NCI-H82 treated with DMSO at 0.1 percent for 48 hours (cell line): ENCODE results near the gene SLC32A1.

ENCODE experiments used
- DNase-seq: peaks from one replicate; lab custom pipeline; 2025; ENCODE audit not compliant: unreplicated experiment; lab: John Stamatoyannopoulos, UW

SLC32A1 gene

DNA sequence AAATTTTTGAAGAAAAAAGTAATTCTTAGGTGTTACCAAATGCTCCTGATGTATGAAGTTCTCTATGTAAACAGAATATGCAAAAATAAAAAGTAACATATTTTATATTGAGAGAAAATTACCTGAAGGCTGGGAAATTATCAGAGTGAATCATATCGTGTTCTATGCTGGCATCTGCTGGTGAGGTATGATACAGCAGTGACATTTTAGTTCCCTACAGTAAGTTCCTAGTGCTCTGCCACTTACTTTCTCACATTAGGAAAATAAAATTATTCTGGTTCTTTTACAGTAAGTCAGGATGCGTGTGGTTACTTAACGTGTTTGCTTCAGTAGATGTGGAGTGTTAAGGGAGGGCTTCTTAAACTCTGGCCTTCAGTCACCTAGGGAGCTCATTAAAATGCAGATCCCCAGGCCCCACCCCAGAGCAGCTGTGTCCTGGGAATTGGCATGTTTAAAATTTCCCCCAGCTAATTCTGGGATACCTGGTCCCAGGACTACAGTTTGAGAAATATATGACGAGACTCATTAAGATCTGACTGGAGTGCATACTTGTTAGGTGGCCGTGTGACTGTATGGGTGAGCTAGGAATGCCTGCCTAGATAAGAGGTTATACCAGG is 27.2 kb downstream of the SLC32A1 start:
- no peak for DNase-seq

DNA sequence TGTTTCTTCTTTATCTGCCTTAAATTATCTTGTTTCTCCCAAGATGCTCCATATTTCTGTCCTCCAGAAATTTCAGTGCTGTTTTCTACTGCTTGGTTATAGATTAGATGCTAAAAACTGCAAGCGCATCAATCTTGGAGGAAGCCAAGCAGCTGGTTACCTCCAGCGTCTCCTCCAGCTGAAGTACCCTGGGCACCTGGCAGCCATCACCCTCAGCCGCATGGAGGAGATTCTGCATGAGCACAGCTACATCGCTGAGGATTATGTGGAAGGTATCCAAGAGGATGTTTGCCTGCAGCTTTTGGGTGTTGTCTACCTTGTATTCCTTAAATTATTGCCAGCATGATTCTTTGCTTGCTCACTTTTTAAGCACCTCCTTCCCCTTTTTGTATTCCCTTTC is 27.7 kb downstream of the SLC32A1 start:
- DNase-seq: no peak

DNA sequence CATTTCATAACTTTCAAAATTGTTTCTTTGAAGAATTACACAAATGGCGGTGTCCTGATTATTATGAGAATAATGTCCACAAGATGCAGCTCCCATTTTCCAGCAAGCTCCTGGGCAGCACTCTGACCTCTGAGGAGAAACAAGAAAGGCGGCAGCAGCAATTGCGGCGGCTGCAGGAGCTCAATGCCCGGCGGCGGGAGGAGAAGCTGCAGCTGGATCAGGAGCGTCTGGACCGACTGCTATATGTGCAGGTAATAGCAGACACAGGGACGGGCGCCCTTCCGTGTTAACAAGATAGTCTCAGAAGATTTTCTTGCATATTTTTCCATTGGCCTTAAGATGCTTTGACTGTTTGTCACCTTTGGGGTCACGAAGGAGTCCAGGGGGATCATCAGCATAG is 30.6 kb downstream of the SLC32A1 start:
- no peak for DNase-seq

DNA sequence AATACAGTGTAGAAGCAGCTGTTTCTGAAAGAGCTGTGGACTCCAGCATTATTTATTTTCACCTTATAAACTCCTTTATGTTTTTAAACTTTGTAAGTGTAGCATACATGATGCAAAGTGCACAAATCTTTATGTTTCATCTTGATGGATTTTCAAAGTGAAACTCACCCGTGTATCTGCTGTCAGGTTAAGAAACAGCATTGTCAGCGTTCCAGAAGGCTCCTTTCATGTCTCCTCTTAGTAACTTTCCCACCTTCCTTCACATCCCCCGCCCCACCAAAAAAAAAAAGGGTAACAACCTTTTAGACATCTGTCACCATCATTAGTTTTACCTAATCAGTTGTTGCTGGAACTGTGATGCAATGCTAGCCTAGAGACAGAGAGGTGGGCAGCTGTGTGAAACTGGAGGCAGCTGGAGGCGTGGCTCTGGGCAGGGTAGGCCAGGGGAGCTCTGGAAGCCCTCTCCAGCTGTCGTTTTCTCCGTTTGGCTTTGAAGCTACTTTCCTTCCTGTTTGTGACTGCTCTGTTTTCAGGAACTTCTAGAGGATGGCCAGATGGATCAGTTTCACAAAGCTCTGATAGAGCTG is 31.1 kb downstream of the SLC32A1 start:
- DNase-seq: no peak

DNA sequence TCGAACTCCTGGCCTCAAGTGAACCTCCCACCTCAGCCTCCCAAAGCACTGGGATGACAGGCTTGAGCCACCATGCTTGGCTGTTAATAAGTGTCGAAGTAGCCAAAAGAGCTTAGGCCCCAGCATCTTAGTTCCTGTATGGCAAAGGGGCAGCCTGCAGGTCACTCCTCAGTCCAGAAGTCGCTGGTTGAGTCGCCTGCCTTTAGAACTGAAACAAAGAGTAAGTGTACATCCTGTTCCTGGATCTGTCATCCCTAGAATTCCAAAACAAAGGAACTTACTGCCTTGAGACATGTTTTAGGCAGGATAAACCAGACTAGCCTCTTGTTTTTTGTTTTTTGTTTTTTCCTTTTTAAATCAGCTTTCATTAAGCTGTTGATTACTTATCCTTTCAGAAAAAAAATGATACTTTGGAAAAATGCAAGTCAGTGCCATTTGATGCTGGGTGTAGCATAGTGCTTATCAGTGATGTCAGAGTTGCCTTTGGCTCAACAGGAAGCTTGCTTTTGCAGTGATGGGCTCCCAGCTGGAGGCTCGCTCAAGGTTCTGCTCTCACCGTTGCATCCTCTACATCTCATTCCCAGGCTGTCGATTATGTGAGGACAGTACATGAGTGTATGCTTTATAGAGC is 33.0 kb downstream of the SLC32A1 start:
- DNase-seq: no peak

DNA sequence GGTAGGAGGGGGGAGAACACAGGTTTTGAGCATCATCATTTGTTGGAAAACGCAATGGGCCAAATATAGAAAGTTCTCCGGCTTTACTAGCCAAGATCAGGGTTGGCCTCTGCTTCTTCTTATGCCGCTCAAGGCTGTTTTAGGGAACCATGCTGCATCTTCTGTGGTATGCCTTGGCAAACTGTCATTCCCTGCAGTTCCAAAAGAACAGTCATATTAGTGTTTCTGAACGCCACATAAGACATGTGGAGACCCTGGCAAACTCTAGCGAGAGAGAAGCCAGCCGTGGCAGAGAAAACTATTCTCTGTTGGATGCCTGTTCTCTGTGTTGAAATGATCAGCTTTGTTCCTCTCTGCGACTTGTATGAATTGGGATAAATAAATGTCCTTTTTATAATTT is 34.8 kb downstream of the SLC32A1 start:
- DNase-seq: no peak

GRCh38 chr20:38760978-38761377 is 36.7 kb downstream of the SLC32A1 start:
- DNase-seq: no peak

DNA sequence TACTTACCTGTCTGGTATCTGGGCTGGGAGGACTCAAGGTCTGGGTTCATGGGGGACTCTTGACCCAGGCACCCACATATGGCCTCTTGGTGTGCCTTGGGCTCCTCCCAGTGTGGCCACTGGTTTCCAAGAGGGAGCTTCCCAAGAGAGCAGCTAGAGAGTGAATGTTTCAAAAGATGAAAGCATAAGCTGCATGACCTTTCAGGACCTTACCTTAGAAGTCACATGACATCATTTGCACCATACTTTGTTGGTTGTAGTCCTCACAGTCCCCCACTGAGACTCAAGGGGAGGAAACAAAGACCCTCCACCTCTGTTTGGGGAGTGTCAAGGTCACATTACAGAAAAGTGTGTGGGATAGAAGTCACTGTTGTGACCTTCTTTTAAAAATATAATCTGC is 37.9 kb downstream of the SLC32A1 start:
- DNase-seq: no peak

- no peak for DNase-seq
These were observed 39.3 kb downstream of the SLC32A1 start for GRCh38 chr20:38763616-38764015.

DNA sequence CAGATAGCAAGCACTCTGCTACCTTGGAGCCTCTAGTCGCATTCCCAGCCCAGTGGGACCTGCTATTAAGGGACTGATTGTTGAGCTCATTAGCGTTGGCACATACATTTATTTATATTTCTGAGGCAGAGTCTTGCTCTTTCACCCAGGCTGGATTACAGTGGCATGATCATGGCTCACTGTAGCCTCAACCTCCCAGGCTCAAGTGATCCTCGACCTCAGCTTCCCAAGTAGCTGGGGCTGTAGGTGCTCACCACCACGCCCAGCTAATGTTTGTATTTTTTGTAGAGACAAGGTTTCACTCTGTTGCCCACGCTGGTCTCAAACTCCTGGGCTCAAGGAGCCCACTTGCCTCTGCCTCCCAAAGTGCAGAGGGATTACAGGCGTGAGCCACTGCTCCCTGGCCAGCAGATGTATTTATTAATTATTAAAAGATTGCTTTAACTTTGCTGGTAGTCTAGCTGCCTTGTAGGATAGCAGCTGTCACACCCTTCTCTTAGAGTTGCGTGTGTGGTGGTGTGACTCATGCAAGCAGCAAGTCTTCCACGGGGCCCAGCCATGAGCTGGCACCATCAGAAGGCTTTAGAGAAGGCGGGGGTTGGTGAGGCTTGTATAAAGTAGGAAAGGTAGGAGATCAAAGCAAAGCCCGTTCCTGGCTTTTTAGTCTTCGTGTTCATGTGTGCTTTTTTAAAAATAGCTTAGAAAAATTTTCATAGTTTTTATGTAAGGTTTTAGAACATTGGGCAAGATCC is 40.5 kb downstream of the SLC32A1 start:
- DNase-seq: no peak

- DNase-seq: no peak
These were observed 41.8 kb downstream of the SLC32A1 start for GRCh38 chr20:38766071-38766470.

DNA sequence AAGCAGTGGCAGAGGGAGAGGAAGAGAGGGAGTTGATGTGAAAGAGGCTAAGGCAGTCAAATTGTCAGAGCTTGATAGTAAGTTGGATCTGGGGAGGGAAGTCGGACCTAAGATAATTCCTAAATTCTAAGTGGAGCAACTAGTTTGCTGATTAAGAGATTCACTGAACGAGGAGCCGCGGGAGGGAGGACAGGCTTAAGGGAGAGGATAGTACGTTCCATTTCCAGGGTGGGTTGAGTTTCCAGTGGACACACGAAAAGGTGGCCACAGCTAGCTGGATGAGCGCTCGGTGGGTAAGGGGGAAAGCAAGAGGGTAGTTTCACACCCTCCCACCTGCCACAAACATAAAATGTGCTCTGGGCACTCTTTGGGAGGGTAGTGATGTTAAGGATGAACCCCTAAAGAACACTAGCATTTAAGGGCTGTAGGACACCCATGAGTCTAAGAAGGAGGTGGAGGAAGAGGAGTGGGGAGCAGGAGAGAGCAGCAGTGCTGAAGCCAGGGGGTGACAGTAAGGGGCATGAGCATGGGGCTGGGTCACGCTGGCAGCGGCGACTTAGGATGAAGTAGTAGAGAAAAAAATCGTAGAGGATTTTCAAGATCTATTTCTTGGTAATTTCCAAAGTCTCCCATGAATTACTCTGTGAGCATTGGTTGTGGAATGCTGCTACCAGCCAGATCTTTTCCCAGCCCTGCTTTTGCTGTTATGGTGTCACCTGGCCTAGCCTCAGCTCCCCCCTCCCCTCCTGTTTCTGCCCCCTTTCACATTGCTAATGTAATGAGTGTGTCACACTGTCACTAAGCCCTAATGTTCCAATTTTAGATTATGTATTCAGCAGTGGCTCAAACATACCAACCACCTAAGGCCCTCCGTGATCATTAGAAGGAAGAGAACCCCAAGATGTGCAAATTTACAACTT is 45.4 kb downstream of the SLC32A1 start:
- no peak for DNase-seq

DNA sequence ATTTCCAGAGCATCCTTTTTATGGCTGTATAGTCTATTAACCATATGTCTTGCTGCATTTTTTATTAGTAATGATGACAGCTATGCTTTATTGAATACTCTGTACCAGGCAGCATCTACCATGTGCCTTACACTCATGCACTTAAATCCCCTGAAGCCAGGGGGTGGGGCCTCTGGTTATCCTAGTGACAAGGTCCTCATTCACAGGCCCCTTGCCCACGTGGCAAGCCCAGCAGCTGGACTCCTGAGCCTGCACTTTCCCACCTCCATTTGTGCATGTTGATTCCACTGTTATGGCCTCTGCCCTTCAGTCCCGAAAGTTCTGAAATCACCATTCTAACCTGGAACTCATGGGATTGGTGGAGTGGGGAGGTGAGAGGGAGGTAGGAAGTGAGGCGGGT is 46.3 kb downstream of the SLC32A1 start:
- no peak for DNase-seq

DNA sequence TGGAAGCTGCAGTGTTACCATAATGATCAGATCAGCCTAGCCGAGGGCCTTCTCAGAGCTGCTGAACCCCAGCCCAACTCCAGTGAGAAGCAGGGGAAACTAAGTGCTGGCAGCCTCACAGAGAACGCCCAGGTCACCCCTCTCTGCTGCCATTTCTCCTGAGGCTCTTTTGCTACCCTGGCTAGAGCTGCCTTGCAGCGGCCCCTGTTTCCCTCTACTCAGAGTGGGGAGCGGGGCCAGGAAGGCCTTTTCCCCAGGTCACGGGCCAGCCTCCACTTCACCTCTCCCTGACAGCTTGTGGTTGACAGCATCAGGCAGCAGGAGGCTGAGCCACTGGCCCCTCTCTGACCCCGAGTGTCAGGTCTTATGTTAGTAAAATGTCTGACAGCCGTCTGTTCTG is 46.7 kb downstream of the SLC32A1 start:
- DNase-seq: no peak

GRCh38 chr20:38771621-38772020 is 47.3 kb downstream of the SLC32A1 start:
- no peak for DNase-seq

DNA sequence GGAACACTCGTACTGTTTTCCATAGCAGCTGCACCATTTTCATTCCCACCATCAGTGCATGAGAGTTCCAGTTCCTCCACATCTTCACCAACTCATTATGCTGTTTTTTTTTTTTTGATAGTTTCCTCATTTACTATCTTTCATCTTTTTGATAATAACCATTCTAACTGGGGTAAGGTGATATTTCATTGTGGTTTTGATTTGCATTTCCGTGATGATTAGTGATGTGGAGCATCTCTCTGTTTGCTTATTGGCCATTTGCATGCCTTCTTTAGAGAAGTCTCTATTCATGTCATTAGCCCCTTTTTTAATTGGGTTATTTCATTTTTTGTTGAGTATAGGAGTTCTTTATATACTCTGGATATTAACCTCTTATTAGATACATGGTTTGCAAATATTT is 49.9 kb downstream of the SLC32A1 start:
- no peak for DNase-seq

- no peak for DNase-seq
These were observed 52.1 kb downstream of the SLC32A1 start for GRCh38 chr20:38776363-38776762.
